Breast epithelium (tissue), 3 donors: ENCODE data around the gene AFAP1.

Experiments
- CTCF ChIP-seq, 3 donors: fragments of 450-650 bp; IDR thresholded peaks; one replicate each; pipeline ENCODE4 v1.5.1; 2016 to 2017; ENCODE audit warnings: antibody characterized with exemption in 3 of 3, mild to moderate bottlenecking in 3 of 3, moderate library complexity in 3 of 3
- POLR2AphosphoS5 ChIP-seq, 3 donors: sonication (generic); formaldehyde crosslinking; IDR thresholded peaks; one replicate each; pipeline ENCODE4 v1.6.1; 2017; ENCODE audit warnings: antibody characterized with exemption in 3 of 3

GRCh38 chr4:7811536-7812191, 128.0 kb downstream of the AFAP1 start:
- TF ChIP-seq CTCF (IDR thresholded peaks at IDR 0.05): no peak
- no peak for TF ChIP-seq POLR2AphosphoS5 (IDR thresholded peaks at IDR 0.05)
